ENCODE measurements around the gene MBD6. TPM values are rescaled to one million over a fixed set of nuclear protein-coding genes. Genes with fewer than 3 reads are reported as not detected.

The MBD6 gene
- polyA plus RNA-seq, 3 donors = 2.4 to 47.7 (median 2.6) TPM

GRCh38 chr12:57549203-57549908 lies 26.7 kb downstream of the MBD6 start:
- peaks cover 42 to 43% (median 43%) of the 10 kb centered on the region in 3 donors for H3K27me3 Mint-ChIP-seq (ENCODE audit: low read depth in 3 of 3)
- peak overlapping the region in 1 of 3 experiments; percentile 69 for H3K4me3 ChIP-seq (replicated peaks in 1 of 3; ENCODE audit: low read depth in 2 of 3, low read length in 3 of 3)
- H3K36me3 ChIP-seq (replicated peaks in 1 of 2; ENCODE audit: control insufficient read depth in 1 of 2, insufficient read depth in 2 of 2, low read length in 2 of 2) = no peaks in the 10 kb centered on the region
- intact Hi-C loops (cut with micrococcal nuclease) = loop anchor here (5.0 to 10.0 kb wide), 3 partner anchors 72 to 205 kb away; partner anchors contain the start of genes ARHGAP9 (in 2 of the 2), CDK4 (in 1 of the 2) and MARCHF9 (in 1 of the 2)
- H3K4me1 ChIP-seq (ENCODE audit: control insufficient read depth in 1 of 2, insufficient read depth in 2 of 2, low read length in 2 of 2) = peaks cover 18 to 42% of the 10 kb centered on the region in 2 donors
- H2AFZ ChIP-seq (ENCODE audit: insufficient read depth, low read depth, low read length, poor library complexity, severe bottlenecking) = peak overlapping the region; percentile 81
- peak overlapping the region in 2 of 7 donors; percentile 20 to 21 for H3K27ac Mint-ChIP-seq
- H3K36me3 Mint-ChIP-seq = peaks cover 8 to 12% of the 10 kb centered on the region in 2 donors
- peak overlapping the region; percentile 69 for H3K4me2 ChIP-seq (replicated peaks; ENCODE audit: extremely low read depth, low read length, poor library complexity, severe bottlenecking)
- H3K27me3 ChIP-seq (ENCODE audit: control insufficient read depth in 2 of 2, insufficient read depth in 2 of 2, low read length in 2 of 2) = peaks cover 31 to 37% of the 10 kb centered on the region in 2 donors
- no peak overlapping the region for H3K27ac ChIP-seq (ENCODE audit: low read depth in 1 of 2, low read length in 2 of 2)
- no peak for TF ChIP-seq CTCF (IDR thresholded peaks at IDR 0.05)
- H3K9me3 Mint-ChIP-seq = peaks cover 0 to 11% (median 2%) of the 10 kb centered on the region in 7 donors
- H3K9ac ChIP-seq (ENCODE audit: insufficient read depth, low read length, poor library complexity, severe bottlenecking) = no peak overlapping the region
- WGBS (ENCODE audit: insufficient coverage) = 68% methylated on average over 9 of the region's 13 CpGs
- DNase-seq = no peak
- H3K4me1 Mint-ChIP-seq = peaks cover 43% of the 10 kb centered on the region
- H4K20me1 ChIP-seq (ENCODE audit: insufficient read depth, low read length) = no peaks in the 10 kb centered on the region
- H3K9me3 ChIP-seq (replicated peaks in 1 of 2; ENCODE audit: control insufficient read depth in 1 of 2, insufficient read depth in 1 of 2, low read length in 2 of 2) = no peaks in the 10 kb centered on the region
- H3K4me3 Mint-ChIP-seq = peak overlapping the region in 1 of 2 donors; percentile 86
- H3K79me2 ChIP-seq (ENCODE audit: insufficient read depth, low read length) = peaks cover 26% of the 10 kb centered on the region

- peak within 1 kb of the TSS; percentile 67 to 91 for H3K4me3 Mint-ChIP-seq
- intact Hi-C loops (cut with micrococcal nuclease) = loop anchor here (5.0 to 10.0 kb wide), 3 partner anchors 73 to 205 kb away; partner anchors contain the start of genes ARHGAP9 (in 2 of the 2), CDK4 (in 1 of the 2) and MARCHF9 (in 1 of the 2)
- peak within 1 kb of the TSS; percentile 81 for H2AFZ ChIP-seq (ENCODE audit: insufficient read depth, low read depth, low read length, poor library complexity, severe bottlenecking)
Measured at GRCh38 chr12:57549909-57550640, 27.5 kb downstream of the MBD6 start, which contains the start of gene KIF5A. Gene KIF5A (plus strand): TSS chr12:57550044. CDS start chr12:57550272, 228 bp downstream.

More at GRCh38 chr12:57549909-57550640, 27.5 kb downstream of the MBD6 start, which contains the start of gene KIF5A:
- H3K36me3 Mint-ChIP-seq = peaks cover 8 to 12% of the 10 kb centered on the region in 2 donors
- Histone ChIP-seq H3K4me2 (replicated peaks; ENCODE audit: extremely low read depth, low read length, poor library complexity, severe bottlenecking) (peak within 1 kb of the TSS; percentile 69), H4K20me1 (ENCODE audit: insufficient read depth, low read length) (no peaks in the 10 kb centered on the region), H3K4me3 (replicated peaks in 1 of 3; ENCODE audit: low read depth in 2 of 3, low read length in 3 of 3) (peak within 1 kb of the TSS in 1 of 3 experiments; percentile 69), H3K79me2 (ENCODE audit: insufficient read depth, low read length) (peaks cover 19% of the 10 kb centered on the region), H3K4me1 (ENCODE audit: control insufficient read depth in 1 of 2, insufficient read depth in 2 of 2, low read length in 2 of 2) (peaks cover 18 to 37% of the 10 kb centered on the region in 2 donors), H3K27ac (ENCODE audit: low read depth in 1 of 2, low read length in 2 of 2) (no peak within 1 kb of the TSS), H3K9me3 (replicated peaks in 1 of 2; ENCODE audit: control insufficient read depth in 1 of 2, insufficient read depth in 1 of 2, low read length in 2 of 2) (no peaks in the 10 kb centered on the region), H3K36me3 (replicated peaks in 1 of 2; ENCODE audit: control insufficient read depth in 1 of 2, insufficient read depth in 2 of 2, low read length in 2 of 2) (no peaks in the 10 kb centered on the region), H3K9ac (ENCODE audit: insufficient read depth, low read length, poor library complexity, severe bottlenecking) (peak within 1 kb of the TSS; percentile 30), H3K27me3 (ENCODE audit: control insufficient read depth in 2 of 2, insufficient read depth in 2 of 2, low read length in 2 of 2) (peaks cover 31 to 37% of the 10 kb centered on the region in 2 donors)
- H3K4me1 Mint-ChIP-seq = peaks cover 38% of the 10 kb centered on the region
- no peak for DNase-seq
- peaks cover 42 to 45% (median 43%) of the 10 kb centered on the region in 3 donors for H3K27me3 Mint-ChIP-seq (ENCODE audit: low read depth in 3 of 3)
- peaks cover 0 to 11% (median 2%) of the 10 kb centered on the region in 7 donors for H3K9me3 Mint-ChIP-seq
- WGBS (ENCODE audit: insufficient coverage) = 2% methylated on average over 39 of the region's 52 CpGs
- peak within 1 kb of the TSS in 4 of 7 donors; percentile 6 to 66 (median 20) for H3K27ac Mint-ChIP-seq
- no peak for TF ChIP-seq CTCF (IDR thresholded peaks at IDR 0.05)

Data from CD14-positive monocyte (primary cell).